Gastrocnemius medialis (tissue), 4 donors: ENCODE measurements around the gene HPS1.

ENCODE experiments used
- POLR2A ChIP-seq, 2 donors: fragments of 450-650 bp; IDR thresholded peaks; one replicate each; pipeline ENCODE4 v1.6.1; 2017; ENCODE audit warnings: antibody characterized with exemption in 2 of 2, mild to moderate bottlenecking in 2 of 2, moderate library complexity in 2 of 2
- TF ChIP-seq, protein P1 (sequence below), 5 experiments: fragments of 450-650 bp in 3 of 5; fragments of 200-600 bp in 2 of 5; sonication (generic) in 2 of 5; IDR thresholded peaks in 4 of 5; conservative IDR thresholded peaks in 1 of 5; 1 replicate in 4 of 5; 2 replicates in 1 of 5; pipeline ENCODE4 v1.5.1; 2016 to 2019; ENCODE audit warnings: antibody characterized with exemption in 5 of 5, mild to moderate bottlenecking in 3 of 5, moderate library complexity in 3 of 5

DNA sequence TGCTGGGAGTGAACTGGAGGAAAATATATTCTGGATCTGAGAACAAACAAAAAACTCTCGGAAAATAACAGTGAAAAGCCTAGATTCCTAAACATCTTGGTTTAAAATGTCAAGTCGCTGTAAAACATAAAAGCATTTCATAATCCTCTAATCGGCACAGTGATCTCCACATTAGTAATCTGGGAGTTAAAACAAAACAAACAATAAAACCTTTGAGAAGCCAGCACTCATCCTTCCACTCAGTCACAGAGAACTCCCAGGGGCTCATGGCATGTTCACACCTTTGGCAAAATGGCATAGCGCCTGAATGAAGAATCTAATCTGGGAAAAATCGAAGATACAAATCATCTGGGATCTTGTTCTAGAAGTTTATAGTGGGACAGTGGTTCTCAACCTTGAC, 24.1 kb upstream of the HPS1 start:
- TF ChIP-seq, protein P1, sequence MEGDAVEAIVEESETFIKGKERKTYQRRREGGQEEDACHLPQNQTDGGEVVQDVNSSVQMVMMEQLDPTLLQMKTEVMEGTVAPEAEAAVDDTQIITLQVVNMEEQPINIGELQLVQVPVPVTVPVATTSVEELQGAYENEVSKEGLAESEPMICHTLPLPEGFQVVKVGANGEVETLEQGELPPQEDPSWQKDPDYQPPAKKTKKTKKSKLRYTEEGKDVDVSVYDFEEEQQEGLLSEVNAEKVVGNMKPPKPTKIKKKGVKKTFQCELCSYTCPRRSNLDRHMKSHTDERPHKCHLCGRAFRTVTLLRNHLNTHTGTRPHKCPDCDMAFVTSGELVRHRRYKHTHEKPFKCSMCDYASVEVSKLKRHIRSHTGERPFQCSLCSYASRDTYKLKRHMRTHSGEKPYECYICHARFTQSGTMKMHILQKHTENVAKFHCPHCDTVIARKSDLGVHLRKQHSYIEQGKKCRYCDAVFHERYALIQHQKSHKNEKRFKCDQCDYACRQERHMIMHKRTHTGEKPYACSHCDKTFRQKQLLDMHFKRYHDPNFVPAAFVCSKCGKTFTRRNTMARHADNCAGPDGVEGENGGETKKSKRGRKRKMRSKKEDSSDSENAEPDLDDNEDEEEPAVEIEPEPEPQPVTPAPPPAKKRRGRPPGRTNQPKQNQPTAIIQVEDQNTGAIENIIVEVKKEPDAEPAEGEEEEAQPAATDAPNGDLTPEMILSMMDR (IDR thresholded peaks at IDR 0.05 in 4 of 5, conservative IDR thresholded peaks at IDR 0.05 in 1 of 5), result no peak
- TF ChIP-seq POLR2A (IDR thresholded peaks at IDR 0.05), result no peak
